Measurements from ENCODE around the gene CHD5. TPM values are rescaled to one million over a fixed set of nuclear protein-coding genes. Genes with fewer than 3 reads are reported as not detected.

The CHD5 gene
- polyA plus RNA-seq, 3 donors = 0.07 TPM; not detected in 2

GRCh38 chr1:6105763-6106162, 74.4 kb downstream of the CHD5 start:
- Histone ChIP-seq H3K4me3 (replicated peaks in 1 of 3; ENCODE audit: low read depth in 2 of 3, low read length in 3 of 3) (no peak overlapping the region), H3K36me3 (replicated peaks in 1 of 2; ENCODE audit: control insufficient read depth in 1 of 2, insufficient read depth in 2 of 2, low read length in 2 of 2) (no peaks in the 10 kb centered on the region), H3K27ac (ENCODE audit: low read depth in 1 of 2, low read length in 2 of 2) (no peak overlapping the region), H4K20me1 (ENCODE audit: insufficient read depth, low read length) (peaks cover 5% of the 10 kb centered on the region), H3K4me1 (ENCODE audit: control insufficient read depth in 1 of 2, insufficient read depth in 2 of 2, low read length in 2 of 2) (no peaks in the 10 kb centered on the region), H3K9me3 (replicated peaks in 1 of 2; ENCODE audit: control insufficient read depth in 1 of 2, insufficient read depth in 1 of 2, low read length in 2 of 2) (no peaks in the 10 kb centered on the region), H3K9ac (ENCODE audit: insufficient read depth, low read length, poor library complexity, severe bottlenecking) (no peak overlapping the region), H3K79me2 (ENCODE audit: insufficient read depth, low read length) (no peaks in the 10 kb centered on the region), H2AFZ (ENCODE audit: insufficient read depth, low read depth, low read length, poor library complexity, severe bottlenecking) (no peak overlapping the region), H3K4me2 (replicated peaks; ENCODE audit: extremely low read depth, low read length, poor library complexity, severe bottlenecking) (no peak overlapping the region), H3K27me3 (ENCODE audit: control insufficient read depth in 2 of 2, insufficient read depth in 2 of 2, low read length in 2 of 2) (no peaks in the 10 kb centered on the region)
- no peak for DNase-seq
- Mint-ChIP-seq H3K4me3 (no peak overlapping the region), H3K9me3 (peaks cover 0 to 5% (median 0%) of the 10 kb centered on the region in 7 donors), H3K27me3 (ENCODE audit: low read depth in 3 of 3) (peaks cover 2 to 14% (median 5%) of the 10 kb centered on the region in 3 donors), H3K4me1 (peaks cover 2% of the 10 kb centered on the region), H3K36me3 (no peaks in the 10 kb centered on the region), H3K27ac (peak overlapping the region in 2 of 7 donors; percentile 11 to 19)
- intact Hi-C loops (cut with micrococcal nuclease) = loop anchor here (10.0 kb wide), 1 partner anchor 139 kb away; the partner anchor contains the start of gene HES3 (in 2 of the 2)
- WGBS (ENCODE audit: insufficient coverage) = 89% methylated on average over 7 of the region's 7 CpGs
- no peak for TF ChIP-seq CTCF (IDR thresholded peaks at IDR 0.05)

- Mint-ChIP-seq H3K27me3 (ENCODE audit: low read depth in 3 of 3) (peaks cover 2 to 14% (median 5%) of the 10 kb centered on the region in 3 donors), H3K9me3 (peaks cover 0 to 5% (median 0%) of the 10 kb centered on the region in 7 donors), H3K27ac (peak overlapping the region in 1 of 7 donors; percentile 19), H3K4me3 (no peak overlapping the region), H3K4me1 (peaks cover 3% of the 10 kb centered on the region), H3K36me3 (no peaks in the 10 kb centered on the region)
- Histone ChIP-seq H3K79me2 (ENCODE audit: insufficient read depth, low read length) (no peaks in the 10 kb centered on the region), H3K9ac (ENCODE audit: insufficient read depth, low read length, poor library complexity, severe bottlenecking) (no peak overlapping the region), H3K9me3 (replicated peaks in 1 of 2; ENCODE audit: control insufficient read depth in 1 of 2, insufficient read depth in 1 of 2, low read length in 2 of 2) (no peaks in the 10 kb centered on the region), H3K4me3 (replicated peaks in 1 of 3; ENCODE audit: low read depth in 2 of 3, low read length in 3 of 3) (no peak overlapping the region), H2AFZ (ENCODE audit: insufficient read depth, low read depth, low read length, poor library complexity, severe bottlenecking) (no peak overlapping the region), H3K27ac (ENCODE audit: low read depth in 1 of 2, low read length in 2 of 2) (no peak overlapping the region), H3K4me1 (ENCODE audit: control insufficient read depth in 1 of 2, insufficient read depth in 2 of 2, low read length in 2 of 2) (no peaks in the 10 kb centered on the region), H3K4me2 (replicated peaks; ENCODE audit: extremely low read depth, low read length, poor library complexity, severe bottlenecking) (no peak overlapping the region), H3K27me3 (ENCODE audit: control insufficient read depth in 2 of 2, insufficient read depth in 2 of 2, low read length in 2 of 2) (no peaks in the 10 kb centered on the region), H4K20me1 (ENCODE audit: insufficient read depth, low read length) (peaks cover 10% of the 10 kb centered on the region), H3K36me3 (replicated peaks in 1 of 2; ENCODE audit: control insufficient read depth in 1 of 2, insufficient read depth in 2 of 2, low read length in 2 of 2) (no peaks in the 10 kb centered on the region)
- intact Hi-C loops (cut with micrococcal nuclease) = loop anchor here (10.0 kb wide), 1 partner anchor 140 kb away; the partner anchor contains the start of gene HES3 (in 2 of the 2)
- TF ChIP-seq CTCF (IDR thresholded peaks at IDR 0.05) = no peak
- no peak for DNase-seq
- 40% methylated on average over 7 of the region's 12 CpGs for WGBS (ENCODE audit: insufficient coverage)
Observed at GRCh38 chr1:6105218-6105679, 74.9 kb downstream of the CHD5 start.

Data from CD14-positive monocyte (primary cell).